HAP-1 (cell line): Measurements from ENCODE around the gene ASTN2.

Experiments used
- DNase-seq, 2 experiments: peaks; one replicate each; pipeline ENCODE4 v3.0.0-alpha.2; 2016 to 2020; ENCODE audit warnings: low spot score in 2 of 2
- H3K27me3 ChIP-seq: fragments of 250-450 bp; sonication (Bioruptor Pico); 2 replicates; pipeline ENCODE4 v1.5.1; 2020; ENCODE audit warnings: low read depth, mild to moderate bottlenecking, moderate library complexity
- H3K36me3 ChIP-seq: fragments of 250-450 bp; sonication (Bioruptor Pico); replicated peaks from 2 replicates; pipeline ENCODE4 v1.5.1; 2020; ENCODE audit warnings: mild to moderate bottlenecking
- H3K4me1 ChIP-seq: fragments of 250-450 bp; sonication (Bioruptor Pico); 2 replicates; pipeline ENCODE4 v1.5.1; 2020; ENCODE audit warnings: mild to moderate bottlenecking
- H3K4me3 ChIP-seq: fragments of 250-450 bp; sonication (Bioruptor Pico); 2 replicates; pipeline ENCODE4 v1.5.1; 2020; ENCODE audit warnings: mild to moderate bottlenecking, moderate library complexity
- H3K9me3 ChIP-seq: fragments of 250-450 bp; sonication (Bioruptor Pico); 2 replicates; pipeline ENCODE4 v1.5.1; 2020; ENCODE audit warnings: mild to moderate bottlenecking, moderate library complexity
- in situ Hi-C: fragments of 300-500 bp; cut with MboI; formaldehyde crosslinking; loops from 3 replicates; pipeline ENCODE4 v1.14.3; 2020; ENCODE audit warnings: low sequenced_read_pairs, inconsistent platforms, mixed read lengths

Gene ASTN2

DNA sequence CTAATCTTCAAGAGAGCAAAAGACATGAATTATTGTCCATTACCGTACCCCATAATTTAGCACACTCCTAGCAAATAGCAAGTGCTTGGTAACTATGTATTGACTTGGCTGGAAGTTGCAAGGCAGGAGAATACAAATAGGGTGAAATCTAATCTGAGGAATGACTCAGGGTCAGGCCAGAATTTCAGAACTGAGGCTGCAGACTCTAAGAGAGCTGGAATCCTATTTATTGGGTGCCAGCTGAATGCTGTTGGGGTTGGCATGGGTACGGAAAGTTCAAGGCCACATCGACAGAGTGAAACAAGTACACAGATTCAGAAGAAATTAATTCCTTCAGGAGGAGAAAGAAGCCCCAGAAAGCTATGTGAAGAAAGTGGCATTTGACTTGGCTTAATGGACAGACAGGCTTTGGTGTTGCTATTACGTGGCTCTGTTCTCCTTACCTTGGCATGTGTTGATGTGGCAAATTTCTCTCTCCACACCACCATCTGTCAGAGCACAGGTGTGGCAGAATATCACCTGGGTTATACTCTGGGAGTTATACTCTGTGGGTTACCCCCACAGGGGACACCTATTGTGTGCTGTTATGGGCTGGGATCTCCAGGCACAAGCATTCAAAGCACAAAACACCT lies 20.9 kb upstream of the ASTN2 start:
- H3K4me3 ChIP-seq = no peak overlapping the region
- no peak for DNase-seq
- in situ Hi-C loops = no loop called here
- H3K27me3 ChIP-seq = no peaks in the 10 kb centered on the region
- no peaks in the 10 kb centered on the region for H3K9me3 ChIP-seq
- no peaks in the 10 kb centered on the region for H3K4me1 ChIP-seq
- H3K36me3 ChIP-seq = no peaks in the 10 kb centered on the region

DNA sequence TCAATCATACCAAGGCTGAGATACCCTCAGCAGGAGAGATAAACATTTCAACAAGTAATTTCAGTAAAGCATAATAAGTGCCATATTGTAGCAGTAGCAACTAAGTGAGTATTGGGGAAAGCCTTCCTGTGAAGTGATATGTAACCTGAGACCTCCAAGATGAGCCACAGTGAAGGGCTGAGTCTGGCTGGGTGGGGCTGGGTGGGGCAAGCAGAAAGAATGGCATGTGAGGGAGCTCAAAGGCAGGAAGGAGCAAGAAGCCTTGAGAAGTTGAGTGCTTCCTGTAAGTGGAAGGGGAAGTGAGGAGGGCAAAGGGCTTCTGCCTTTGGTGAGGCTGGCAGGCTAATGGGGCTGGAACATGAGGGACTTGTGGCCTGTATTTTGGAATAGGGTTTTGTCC lies 19.7 kb upstream of the ASTN2 start:
- Histone ChIP-seq H3K27me3 (no peaks in the 10 kb centered on the region), H3K4me1 (no peaks in the 10 kb centered on the region), H3K4me3 (no peak overlapping the region), H3K9me3 (no peaks in the 10 kb centered on the region), H3K36me3 (no peaks in the 10 kb centered on the region)
- DNase-seq = no peak
- in situ Hi-C loops = no loop called here

DNA sequence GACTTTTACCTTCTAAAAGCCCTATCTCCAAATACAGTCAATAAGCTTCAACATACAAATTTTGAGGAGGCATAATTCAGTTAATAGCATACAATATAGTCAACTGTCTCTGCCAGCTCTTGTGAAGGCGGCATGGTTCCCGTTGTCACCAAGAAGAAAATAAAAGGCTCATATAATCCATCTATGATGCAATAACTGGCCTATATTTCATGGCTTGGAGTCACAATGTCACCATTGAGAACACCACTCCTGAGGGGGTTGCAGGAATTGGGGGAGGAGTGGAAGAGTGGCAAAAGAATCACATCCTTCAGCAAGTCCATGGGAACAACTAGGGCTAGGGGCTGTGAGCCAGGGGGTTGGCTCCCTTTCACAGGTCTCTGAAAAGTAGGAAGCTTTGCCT lies 16.0 kb upstream of the ASTN2 start:
- DNase-seq = no peak
- H3K9me3 ChIP-seq = no peaks in the 10 kb centered on the region
- no peaks in the 10 kb centered on the region for H3K4me1 ChIP-seq
- H3K27me3 ChIP-seq = no peaks in the 10 kb centered on the region
- no peak overlapping the region for H3K4me3 ChIP-seq
- in situ Hi-C loops = no loop called here
- no peaks in the 10 kb centered on the region for H3K36me3 ChIP-seq

DNA sequence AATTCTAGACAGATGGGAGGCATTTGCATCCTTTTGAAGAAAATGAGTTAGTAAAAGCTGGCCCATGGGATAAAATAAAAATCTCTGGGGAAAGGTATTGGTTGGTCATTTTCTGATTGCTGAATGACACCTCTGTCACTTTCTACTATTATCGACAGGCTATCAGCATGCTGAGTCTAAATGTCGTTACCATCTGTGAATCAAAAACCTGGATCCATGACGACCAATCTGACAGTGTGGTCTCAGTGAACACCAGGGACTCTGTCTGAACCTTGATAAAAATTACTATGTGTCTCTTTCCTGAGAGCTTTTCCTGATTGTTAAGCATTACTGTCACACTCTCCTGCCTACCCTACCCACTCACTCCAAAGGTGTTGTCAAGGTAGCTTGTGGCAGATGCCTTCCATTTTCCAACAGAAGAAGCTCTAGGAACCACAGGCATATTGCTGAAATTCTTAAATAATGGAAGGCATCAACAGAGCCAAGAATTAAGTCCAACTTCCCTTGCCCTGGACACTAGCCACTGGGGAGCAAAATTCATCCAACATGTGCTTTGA lies 12.6 kb upstream of the ASTN2 start:
- no peak for DNase-seq
- H3K9me3 ChIP-seq = no peaks in the 10 kb centered on the region
- in situ Hi-C loops = no loop called here
- H3K36me3 ChIP-seq = no peaks in the 10 kb centered on the region
- no peaks in the 10 kb centered on the region for H3K4me1 ChIP-seq
- no peaks in the 10 kb centered on the region for H3K27me3 ChIP-seq
- H3K4me3 ChIP-seq = no peak overlapping the region

DNA sequence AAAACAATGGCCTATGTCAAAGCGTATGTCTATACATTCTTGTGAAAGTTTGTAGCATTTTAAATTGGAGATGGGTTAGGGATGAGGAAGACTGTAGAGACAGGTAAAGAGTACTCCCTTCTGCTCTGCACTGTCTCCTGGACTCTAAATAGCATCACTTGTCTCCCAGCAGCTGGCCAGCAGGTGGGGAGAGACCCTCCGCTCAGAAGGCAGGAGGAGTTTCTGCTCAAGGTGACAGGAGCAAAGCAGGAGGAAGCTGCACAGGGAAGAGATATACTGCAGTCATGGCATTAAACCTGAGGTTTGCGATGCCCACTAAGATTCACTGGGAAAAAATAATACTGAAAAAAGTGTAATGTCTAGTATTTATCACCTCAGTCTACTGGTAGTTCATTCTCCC lies 10.7 kb upstream of the ASTN2 start:
- no peak for DNase-seq
- H3K4me3 ChIP-seq = no peak overlapping the region
- H3K4me1 ChIP-seq = no peaks in the 10 kb centered on the region
- H3K9me3 ChIP-seq = no peaks in the 10 kb centered on the region
- in situ Hi-C loops = no loop called here
- no peaks in the 10 kb centered on the region for H3K36me3 ChIP-seq
- H3K27me3 ChIP-seq = peaks cover 10% of the 10 kb centered on the region

DNA sequence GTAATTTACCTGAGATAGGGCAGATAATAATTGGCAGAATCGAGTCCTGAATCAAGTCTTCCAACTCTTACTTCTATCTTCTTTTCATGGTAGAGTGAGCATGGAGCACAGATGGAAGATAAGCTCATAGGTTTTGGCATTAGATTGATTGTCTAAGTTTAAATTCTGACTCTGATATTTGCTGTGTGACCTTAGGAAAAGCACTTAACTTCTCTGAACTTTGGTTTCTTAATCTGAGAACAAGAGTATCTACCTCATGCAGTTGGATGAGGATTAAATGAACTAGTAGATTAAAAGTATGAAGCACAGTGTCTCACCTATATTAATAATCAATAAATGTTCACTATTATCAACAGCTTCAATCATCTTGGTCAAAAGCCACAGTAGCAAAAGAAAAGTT lies 9.4 kb upstream of the ASTN2 start:
- no peak overlapping the region for H3K4me3 ChIP-seq
- H3K27me3 ChIP-seq = peaks cover 14% of the 10 kb centered on the region
- no peaks in the 10 kb centered on the region for H3K36me3 ChIP-seq
- DNase-seq = no peak
- H3K4me1 ChIP-seq = no peaks in the 10 kb centered on the region
- no peaks in the 10 kb centered on the region for H3K9me3 ChIP-seq
- in situ Hi-C loops = no loop called here

DNA sequence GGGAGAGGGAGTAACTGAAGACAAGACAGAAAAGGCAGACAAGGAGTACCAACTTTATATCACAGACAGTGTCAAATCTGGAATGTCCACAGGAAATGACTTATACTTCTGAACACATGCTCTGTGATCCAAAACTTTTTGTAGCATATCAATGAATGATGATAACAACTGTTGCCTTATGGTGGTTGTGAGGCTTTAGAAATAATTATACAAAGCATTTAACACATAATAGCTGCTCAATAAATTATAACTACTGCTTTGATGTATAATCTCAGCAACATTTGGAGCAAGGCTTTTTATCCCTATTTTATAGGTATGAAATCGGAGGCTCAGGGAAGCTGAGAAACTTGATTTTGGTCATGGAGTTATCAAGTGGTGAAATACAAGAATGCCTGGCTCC lies 3.3 kb upstream of the ASTN2 start:
- no peaks in the 10 kb centered on the region for H3K36me3 ChIP-seq
- no peak overlapping the region for H3K4me3 ChIP-seq
- in situ Hi-C loops = loop anchor here (10.0 kb wide), 1 partner anchor 343 kb away; no protein-coding TSS in a partner anchor
- no peak for DNase-seq
- H3K4me1 ChIP-seq = no peaks in the 10 kb centered on the region
- H3K9me3 ChIP-seq = no peaks in the 10 kb centered on the region
- H3K27me3 ChIP-seq = peaks cover 48% of the 10 kb centered on the region

DNA sequence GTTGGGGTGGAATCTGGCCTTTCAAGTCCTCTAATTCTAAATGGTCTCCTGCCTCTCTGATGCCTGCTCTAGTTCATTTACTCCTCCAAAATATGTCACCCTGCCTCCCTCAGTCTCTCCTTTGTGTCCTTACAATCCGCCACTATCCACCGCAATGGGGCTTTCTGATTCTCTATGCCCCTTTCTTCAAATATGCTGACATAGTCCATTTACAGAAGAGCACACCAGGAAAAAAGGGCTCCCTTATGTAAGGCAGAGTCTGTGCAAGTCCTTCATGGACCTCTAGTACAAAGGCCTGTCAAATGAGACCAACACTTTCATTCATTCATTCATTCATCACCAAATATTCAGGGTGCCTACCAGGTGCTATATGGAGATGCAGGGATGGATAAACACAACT lies 2.0 kb upstream of the ASTN2 start:
- in situ Hi-C loops = loop anchor here (10.0 kb wide), 1 partner anchor 342 kb away; no protein-coding TSS in a partner anchor

DNA sequence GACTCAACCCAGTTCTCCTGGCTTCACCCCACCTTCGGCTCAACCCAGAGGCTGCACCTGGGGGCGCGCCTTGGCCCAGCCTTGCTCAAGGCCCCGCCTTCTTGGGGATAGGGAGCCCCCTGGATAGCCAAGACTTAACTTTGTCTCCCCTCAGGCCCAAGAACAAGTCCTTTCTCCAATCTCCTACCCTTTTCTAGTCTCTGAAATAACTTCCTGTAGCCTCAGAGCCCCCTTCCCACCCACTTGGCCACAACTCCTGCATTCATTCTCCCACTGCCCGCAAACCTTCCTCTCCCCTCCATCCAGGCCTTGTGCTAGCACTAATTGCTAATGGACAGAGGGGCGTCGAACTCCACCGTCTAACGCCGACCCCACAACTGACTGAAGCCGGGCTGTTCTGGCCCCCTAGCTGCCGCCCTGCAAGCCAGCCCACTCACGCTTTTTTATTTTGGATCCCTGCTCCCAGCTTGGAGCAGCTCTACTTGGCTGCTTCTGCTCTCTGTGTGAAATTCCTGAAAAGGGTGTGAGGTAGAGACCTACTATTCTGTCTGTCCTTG lies 579 bp upstream of the ASTN2 start:
- Histone ChIP-seq H3K4me3 (no peak overlapping the region), H3K4me1 (no peaks in the 10 kb centered on the region), H3K36me3 (no peaks in the 10 kb centered on the region), H3K27me3 (peaks cover 46% of the 10 kb centered on the region), H3K9me3 (no peaks in the 10 kb centered on the region)
- in situ Hi-C loops = loop anchor here (10.0 kb wide), 1 partner anchor 341 kb away; no protein-coding TSS in a partner anchor
- no peak for DNase-seq

More for the DNA sequence above, 2.0 kb upstream of the ASTN2 start:
- Histone ChIP-seq H3K4me1 (no peaks in the 10 kb centered on the region), H3K36me3 (no peaks in the 10 kb centered on the region), H3K9me3 (no peaks in the 10 kb centered on the region), H3K27me3 (peaks cover 52% of the 10 kb centered on the region), H3K4me3 (no peak overlapping the region)
- DNase-seq = no peak

DNA sequence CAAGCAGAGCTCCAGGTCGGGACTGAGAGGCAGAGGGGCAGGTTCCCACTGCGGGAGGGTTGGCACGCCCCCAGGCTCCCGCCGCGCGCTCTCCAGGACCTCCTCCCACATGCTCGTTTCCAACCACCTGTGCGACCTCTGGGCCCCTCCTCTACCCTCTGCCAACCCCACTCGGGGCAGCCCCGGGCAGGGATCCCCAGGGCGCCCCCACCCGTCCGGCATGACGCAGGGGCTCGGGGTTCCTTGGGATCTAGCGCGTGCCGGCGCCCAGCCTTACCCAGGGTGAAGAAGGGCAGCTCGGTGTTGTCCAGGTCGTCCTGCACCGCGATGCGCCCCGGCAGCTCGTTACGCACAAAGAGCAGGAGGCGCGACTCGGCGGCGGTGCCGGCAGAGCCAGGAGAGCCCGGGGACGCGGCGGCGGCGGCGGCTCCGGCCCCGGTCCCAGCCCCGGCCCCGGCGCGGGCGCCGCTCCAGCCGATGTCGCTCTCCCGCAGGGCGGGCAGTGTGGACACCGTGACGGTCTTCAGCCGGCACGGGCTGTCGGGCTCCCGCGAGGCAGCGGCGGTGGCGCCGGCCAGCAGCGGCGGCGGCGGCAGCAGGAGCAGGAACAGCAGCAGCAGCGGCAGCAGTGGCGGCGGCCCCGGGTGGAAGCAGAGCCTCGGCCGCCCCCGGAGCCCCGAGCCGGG lies 494 bp downstream of the ASTN2 start:
- Histone ChIP-seq H3K36me3 (no peaks in the 10 kb centered on the region), H3K27me3 (peaks cover 43% of the 10 kb centered on the region), H3K4me3 (peak overlapping the region; percentile 28), H3K4me1 (no peaks in the 10 kb centered on the region), H3K9me3 (no peaks in the 10 kb centered on the region)
- in situ Hi-C loops = loop anchor here (10.0 kb wide), 1 partner anchor 340 kb away; no protein-coding TSS in a partner anchor
- DNase-seq = peak in 1 of 2 experiments; percentile 48

DNA sequence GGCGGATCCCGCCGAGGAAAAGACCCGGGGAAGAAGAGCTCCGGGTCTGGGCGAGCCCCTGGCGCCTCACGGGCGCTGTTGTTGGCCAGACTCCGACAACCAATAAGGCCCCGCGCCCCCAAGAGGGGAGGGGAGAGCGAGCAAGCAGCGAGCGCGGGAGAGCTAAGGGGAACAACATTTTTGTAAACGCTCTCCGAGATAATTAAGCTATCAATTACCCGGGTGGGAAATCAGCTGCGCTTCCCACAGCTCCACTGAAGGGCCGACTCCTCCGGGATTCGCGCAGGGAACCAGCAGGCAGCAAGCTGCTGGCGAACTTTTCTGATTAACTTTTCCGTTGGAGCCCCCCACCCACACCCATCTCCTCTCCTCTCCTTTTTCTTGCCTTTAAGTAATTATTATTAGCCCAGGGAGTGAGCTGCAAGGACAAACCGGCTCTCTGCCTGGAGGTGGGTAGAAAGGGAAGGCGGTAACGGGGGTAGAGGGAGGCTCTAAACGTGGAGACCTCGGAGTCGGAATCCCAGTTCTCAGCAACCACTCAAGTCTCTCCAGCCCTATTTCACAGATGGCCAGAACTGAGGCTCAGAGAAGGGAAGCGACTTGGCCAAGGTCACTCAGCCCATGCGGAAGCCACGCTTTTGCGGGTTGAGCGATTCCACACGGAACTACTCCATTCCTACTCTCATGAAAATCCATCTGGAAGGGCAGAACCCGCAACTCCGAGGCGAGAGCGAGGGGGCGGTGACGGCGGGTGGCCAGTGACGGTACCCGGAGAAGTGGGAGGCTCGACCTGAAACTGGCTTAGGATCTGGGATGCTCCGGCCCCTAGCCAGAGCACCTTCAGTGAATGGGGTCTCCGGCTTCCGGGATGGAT lies 1.3 kb downstream of the ASTN2 start:
- DNase-seq = peak in 1 of 2 experiments; percentile 56
- H3K36me3 ChIP-seq = no peaks in the 10 kb centered on the region
- H3K4me3 ChIP-seq = peak overlapping the region; percentile 28
- no peaks in the 10 kb centered on the region for H3K4me1 ChIP-seq
- H3K9me3 ChIP-seq = no peaks in the 10 kb centered on the region
- peaks cover 38% of the 10 kb centered on the region for H3K27me3 ChIP-seq
- in situ Hi-C loops = loop anchor here (10.0 kb wide), 1 partner anchor 339 kb away; no protein-coding TSS in a partner anchor

DNA sequence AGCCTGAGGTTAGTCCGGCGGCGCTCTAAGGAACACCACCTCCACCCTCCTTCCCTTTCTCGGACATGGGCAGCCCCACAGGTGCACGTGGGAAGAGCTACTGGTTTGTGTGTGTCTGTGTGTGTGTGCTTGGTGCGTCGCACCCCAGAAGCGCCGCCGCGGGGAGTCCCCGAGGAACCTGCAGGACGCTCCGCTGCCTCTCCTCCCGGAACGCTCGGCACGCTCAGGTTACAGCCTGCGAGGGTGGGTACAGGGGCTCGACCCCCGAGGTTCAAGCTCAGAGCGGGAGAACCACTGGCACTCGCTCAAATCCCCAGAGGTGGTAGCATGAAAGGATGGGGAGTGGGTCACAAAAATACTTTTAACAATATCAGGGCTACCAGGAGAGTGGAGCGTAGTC lies 2.0 kb downstream of the ASTN2 start:
- in situ Hi-C loops = loop anchor here (10.0 kb wide), 1 partner anchor 338 kb away; no protein-coding TSS in a partner anchor
- Histone ChIP-seq H3K27me3 (peaks cover 38% of the 10 kb centered on the region), H3K4me1 (no peaks in the 10 kb centered on the region), H3K36me3 (no peaks in the 10 kb centered on the region), H3K4me3 (no peak overlapping the region), H3K9me3 (no peaks in the 10 kb centered on the region)
- DNase-seq = no peak

DNA sequence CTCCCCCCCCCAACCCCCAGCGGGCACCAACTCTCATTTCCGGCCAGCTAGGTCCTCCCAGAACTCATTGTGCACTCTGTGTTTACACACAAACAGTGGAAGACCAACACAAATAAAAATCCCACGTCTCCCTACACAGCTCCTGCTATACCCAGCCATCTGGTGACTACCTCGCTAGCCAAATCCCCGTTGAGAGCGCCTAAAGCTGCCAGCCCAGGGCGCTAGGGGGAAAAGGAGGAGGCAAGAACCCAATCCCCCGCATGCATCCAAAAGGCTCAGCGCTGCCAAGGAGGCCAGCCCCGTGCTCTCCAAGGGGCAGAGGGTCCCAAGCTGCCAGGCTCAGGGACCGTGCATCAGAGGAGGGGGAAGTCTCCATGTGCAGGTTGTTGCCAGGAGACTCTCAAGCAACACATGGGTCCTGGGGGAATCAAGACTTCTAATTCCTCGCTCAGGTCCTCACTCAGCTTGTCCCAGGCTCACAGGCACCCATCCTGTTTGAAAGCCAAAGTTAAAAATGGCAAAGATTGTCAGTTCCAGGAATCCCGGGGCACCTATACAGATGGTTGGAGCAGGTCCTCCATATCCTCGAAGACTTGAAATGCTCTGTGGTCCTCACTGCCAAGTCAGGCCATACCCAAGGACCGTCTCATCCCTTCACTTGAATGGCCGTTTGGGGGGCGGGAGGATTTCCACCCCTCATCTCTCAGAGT lies 2.7 kb downstream of the ASTN2 start:
- no peak for DNase-seq
- no peaks in the 10 kb centered on the region for H3K9me3 ChIP-seq
- H3K36me3 ChIP-seq = no peaks in the 10 kb centered on the region
- in situ Hi-C loops = loop anchor here (10.0 kb wide), 1 partner anchor 337 kb away; no protein-coding TSS in a partner anchor
- peaks cover 38% of the 10 kb centered on the region for H3K27me3 ChIP-seq
- no peak overlapping the region for H3K4me3 ChIP-seq
- H3K4me1 ChIP-seq = no peaks in the 10 kb centered on the region
